WERI-Rb-1 (cell line): Measurements from ENCODE around the gene DPPA5.

Experiments used
- DNase-seq: peaks from one replicate; pipeline ENCODE4 v3.0.0-alpha.2; 2020
- H3K27ac ChIP-seq: fragments of 250-450 bp; sonication (Bioruptor Pico); 2 replicates; pipeline ENCODE4 v1.5.1; 2020; ENCODE audit warnings: mild to moderate bottlenecking, moderate library complexity
- H3K27me3 ChIP-seq: fragments of 250-450 bp; sonication (Bioruptor Pico); 2 replicates; pipeline ENCODE4 v1.5.1; 2021; ENCODE audit warnings: mild to moderate bottlenecking, low read depth, moderate library complexity; ENCODE audit not compliant: insufficient read depth, severe bottlenecking
- H3K36me3 ChIP-seq: fragments of 250-450 bp; sonication (Bioruptor Pico); 2 replicates; pipeline ENCODE4 v1.5.1; 2020; ENCODE audit warnings: mild to moderate bottlenecking, moderate library complexity
- H3K4me3 ChIP-seq: 2 replicates; pipeline ENCODE4 v1.5.1; 2011; ENCODE audit warnings: low read depth, mild to moderate bottlenecking, control low read depth, low read length
- H3K9me3 ChIP-seq: fragments of 250-450 bp; sonication (Bioruptor Pico); 2 replicates; pipeline ENCODE4 v1.5.1; 2021; ENCODE audit warnings: mild to moderate bottlenecking, moderate library complexity; ENCODE audit not compliant: severe bottlenecking
- TF ChIP-seq, protein P1 (sequence below): IDR thresholded peaks from 2 replicates; pipeline ENCODE4 v1.5.1; 2011; ENCODE audit warnings: low read depth, mild to moderate bottlenecking, control low read depth, inconsistent platforms, low read length

The DPPA5 gene

GRCh38 chr6:73362358-73362757 lies 8.3 kb upstream of the DPPA5 start, which contains the start of gene KHDC3L:
KHDC3L (plus strand) TSS chr6:73362658; CDS start chr6:73362730, 72 bp downstream.
- Histone ChIP-seq H3K27ac (no peak within 1 kb of the TSS), H3K27me3 (no peaks in the 10 kb centered on the region), H3K9me3 (peaks cover 7% of the 10 kb centered on the region), H3K4me3 (no peak within 1 kb of the TSS), H3K36me3 (no peaks in the 10 kb centered on the region)
- DNase-seq = no peak
- TF ChIP-seq, protein P1, sequence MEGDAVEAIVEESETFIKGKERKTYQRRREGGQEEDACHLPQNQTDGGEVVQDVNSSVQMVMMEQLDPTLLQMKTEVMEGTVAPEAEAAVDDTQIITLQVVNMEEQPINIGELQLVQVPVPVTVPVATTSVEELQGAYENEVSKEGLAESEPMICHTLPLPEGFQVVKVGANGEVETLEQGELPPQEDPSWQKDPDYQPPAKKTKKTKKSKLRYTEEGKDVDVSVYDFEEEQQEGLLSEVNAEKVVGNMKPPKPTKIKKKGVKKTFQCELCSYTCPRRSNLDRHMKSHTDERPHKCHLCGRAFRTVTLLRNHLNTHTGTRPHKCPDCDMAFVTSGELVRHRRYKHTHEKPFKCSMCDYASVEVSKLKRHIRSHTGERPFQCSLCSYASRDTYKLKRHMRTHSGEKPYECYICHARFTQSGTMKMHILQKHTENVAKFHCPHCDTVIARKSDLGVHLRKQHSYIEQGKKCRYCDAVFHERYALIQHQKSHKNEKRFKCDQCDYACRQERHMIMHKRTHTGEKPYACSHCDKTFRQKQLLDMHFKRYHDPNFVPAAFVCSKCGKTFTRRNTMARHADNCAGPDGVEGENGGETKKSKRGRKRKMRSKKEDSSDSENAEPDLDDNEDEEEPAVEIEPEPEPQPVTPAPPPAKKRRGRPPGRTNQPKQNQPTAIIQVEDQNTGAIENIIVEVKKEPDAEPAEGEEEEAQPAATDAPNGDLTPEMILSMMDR = no peak

DNA sequence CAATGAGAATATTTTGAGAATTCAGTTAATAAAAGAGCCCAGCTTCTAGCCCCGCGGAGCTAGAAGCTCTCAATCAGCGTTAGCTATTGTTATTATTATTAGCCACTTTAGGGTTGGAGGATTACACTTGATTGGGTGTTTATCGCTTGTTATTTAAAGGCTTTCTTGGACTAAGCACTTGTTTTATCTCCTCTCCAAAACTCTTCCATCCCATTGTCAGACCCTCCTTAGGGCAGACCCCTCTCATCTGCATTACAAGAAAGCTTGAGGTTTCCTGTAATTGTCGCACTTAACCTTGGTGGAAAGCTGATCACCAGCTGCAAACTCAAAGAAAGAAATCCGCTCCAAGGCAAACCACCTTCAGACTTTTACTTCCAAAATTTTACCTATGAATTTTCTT lies 4.8 kb downstream of the DPPA5 start:
- H3K27me3 ChIP-seq = no peaks in the 10 kb centered on the region
- no peaks in the 10 kb centered on the region for H3K9me3 ChIP-seq
- DNase-seq = no peak
- H3K36me3 ChIP-seq = no peaks in the 10 kb centered on the region
- no peak overlapping the region for H3K27ac ChIP-seq
- no peak overlapping the region for H3K4me3 ChIP-seq
- TF ChIP-seq, protein P1 = no peak

DNA sequence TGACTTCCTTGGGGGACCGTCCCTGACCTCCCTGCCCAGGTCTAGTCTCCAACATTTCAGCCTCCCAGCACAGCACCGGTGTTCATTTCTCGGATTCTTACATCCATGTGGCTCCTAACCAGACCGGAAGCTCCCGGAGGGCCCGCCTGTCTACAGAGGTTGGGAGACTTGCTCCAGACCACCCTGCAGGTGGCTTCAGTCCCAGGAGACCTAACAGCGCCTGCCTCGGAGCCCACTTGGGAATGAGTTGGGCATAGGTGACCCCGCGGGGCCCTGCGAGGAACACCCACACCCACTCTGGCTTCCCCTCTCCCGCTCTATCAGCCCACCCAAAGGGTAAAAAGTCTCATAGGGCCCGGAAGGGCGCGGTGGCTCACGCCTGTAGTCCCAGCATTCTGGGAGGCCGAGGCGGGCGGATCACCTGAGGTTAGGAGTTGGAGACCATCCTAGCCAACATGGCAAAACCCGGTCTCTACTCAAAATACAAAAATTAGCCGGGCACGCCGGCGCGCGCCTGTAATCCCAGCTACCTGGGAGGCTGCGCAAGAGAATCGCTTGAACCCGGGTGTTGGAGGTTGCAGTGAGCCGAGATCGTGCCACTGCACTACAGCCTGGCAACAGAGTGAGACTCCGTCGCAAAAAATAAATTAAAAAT lies 5.4 kb downstream of the DPPA5 start:
- DNase-seq = no peak
- no peak overlapping the region for H3K27ac ChIP-seq
- TF ChIP-seq, protein P1 = no peak
- no peaks in the 10 kb centered on the region for H3K9me3 ChIP-seq
- no peaks in the 10 kb centered on the region for H3K27me3 ChIP-seq
- no peak overlapping the region for H3K4me3 ChIP-seq
- H3K36me3 ChIP-seq = no peaks in the 10 kb centered on the region

- H3K36me3 ChIP-seq = no peaks in the 10 kb centered on the region
- H3K27ac ChIP-seq = no peak overlapping the region
- H3K9me3 ChIP-seq = no peaks in the 10 kb centered on the region
- H3K27me3 ChIP-seq = no peaks in the 10 kb centered on the region
- TF ChIP-seq, protein P1 = no peak
- no peak overlapping the region for H3K4me3 ChIP-seq
- DNase-seq = no peak
Measured at GRCh38 chr6:73343164-73343563, 10.9 kb downstream of the DPPA5 start.

GRCh38 chr6:73342174-73342573 lies 11.9 kb downstream of the DPPA5 start:
- Histone ChIP-seq H3K27ac (no peak overlapping the region), H3K4me3 (no peak overlapping the region), H3K36me3 (no peaks in the 10 kb centered on the region), H3K9me3 (no peaks in the 10 kb centered on the region), H3K27me3 (no peaks in the 10 kb centered on the region)
- no peak for DNase-seq
- TF ChIP-seq, protein P1 = no peak

DNA sequence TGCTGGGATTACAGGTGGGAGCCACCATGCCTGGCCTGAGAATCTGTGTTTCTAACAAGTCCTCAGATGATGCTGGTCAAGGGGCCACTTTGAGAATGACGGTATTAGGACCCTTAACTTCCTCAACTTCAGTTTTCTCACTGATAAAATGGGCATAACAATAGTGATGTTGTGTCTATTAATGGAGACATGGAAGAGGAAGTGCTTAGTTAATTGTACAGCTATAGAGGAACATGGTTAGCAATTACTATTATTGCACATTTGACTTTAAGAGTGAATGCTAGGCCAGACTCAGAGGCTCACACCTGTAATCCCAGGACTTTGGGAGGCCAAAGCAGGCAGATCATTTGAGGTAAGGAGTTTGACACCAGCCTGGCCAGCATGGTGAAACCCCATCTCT lies 12.7 kb downstream of the DPPA5 start:
- TF ChIP-seq, protein P1 = no peak
- no peak overlapping the region for H3K27ac ChIP-seq
- H3K36me3 ChIP-seq = no peaks in the 10 kb centered on the region
- H3K27me3 ChIP-seq = no peaks in the 10 kb centered on the region
- no peak overlapping the region for H3K4me3 ChIP-seq
- DNase-seq = no peak
- H3K9me3 ChIP-seq = no peaks in the 10 kb centered on the region
